GM12872 (cell line): ENCODE results near the gene CEBPG.

ENCODE experiments used
- TF ChIP-seq, protein P1 (sequence below): IDR thresholded peaks from 3 replicates; pipeline ENCODE4 v1.5.1; 2011; ENCODE audit warnings: low read depth, mild to moderate bottlenecking, low read length, moderate library complexity; ENCODE audit not compliant: insufficient read depth

Gene CEBPG

DNA sequence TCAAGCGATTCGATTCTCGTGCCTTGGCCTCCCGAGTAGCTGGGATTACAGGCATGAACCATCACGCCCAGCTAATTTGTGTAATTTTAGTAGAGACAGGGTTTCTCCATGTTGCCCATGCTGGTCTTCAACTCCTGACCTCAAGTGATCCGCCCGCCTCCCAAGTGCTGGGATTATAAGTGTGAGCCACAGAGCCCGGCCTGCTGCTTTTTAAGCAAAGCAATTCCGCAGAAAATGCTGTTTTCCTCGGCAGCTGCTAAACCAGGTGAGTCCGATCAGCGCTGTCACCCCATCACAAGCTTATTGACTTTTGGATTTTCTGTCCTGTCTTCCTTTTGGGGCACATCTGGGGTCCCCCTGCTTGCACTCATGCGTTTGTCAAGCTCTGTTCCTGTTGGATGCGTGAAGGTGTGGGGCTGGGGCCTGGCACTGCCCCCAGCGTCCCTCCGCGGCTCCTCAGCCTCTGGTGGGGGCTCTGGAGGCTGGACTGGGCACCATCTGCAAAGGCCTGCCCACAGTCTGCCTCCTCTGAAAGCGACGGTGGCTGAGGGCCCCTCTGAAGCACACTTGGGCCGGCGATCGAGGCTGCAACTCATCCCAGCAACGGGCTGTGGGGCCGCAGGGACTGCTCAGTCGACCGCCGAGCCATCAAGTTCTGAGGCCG, 25.7 kb downstream of the CEBPG start:
- TF ChIP-seq, protein P1, sequence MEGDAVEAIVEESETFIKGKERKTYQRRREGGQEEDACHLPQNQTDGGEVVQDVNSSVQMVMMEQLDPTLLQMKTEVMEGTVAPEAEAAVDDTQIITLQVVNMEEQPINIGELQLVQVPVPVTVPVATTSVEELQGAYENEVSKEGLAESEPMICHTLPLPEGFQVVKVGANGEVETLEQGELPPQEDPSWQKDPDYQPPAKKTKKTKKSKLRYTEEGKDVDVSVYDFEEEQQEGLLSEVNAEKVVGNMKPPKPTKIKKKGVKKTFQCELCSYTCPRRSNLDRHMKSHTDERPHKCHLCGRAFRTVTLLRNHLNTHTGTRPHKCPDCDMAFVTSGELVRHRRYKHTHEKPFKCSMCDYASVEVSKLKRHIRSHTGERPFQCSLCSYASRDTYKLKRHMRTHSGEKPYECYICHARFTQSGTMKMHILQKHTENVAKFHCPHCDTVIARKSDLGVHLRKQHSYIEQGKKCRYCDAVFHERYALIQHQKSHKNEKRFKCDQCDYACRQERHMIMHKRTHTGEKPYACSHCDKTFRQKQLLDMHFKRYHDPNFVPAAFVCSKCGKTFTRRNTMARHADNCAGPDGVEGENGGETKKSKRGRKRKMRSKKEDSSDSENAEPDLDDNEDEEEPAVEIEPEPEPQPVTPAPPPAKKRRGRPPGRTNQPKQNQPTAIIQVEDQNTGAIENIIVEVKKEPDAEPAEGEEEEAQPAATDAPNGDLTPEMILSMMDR = no peak

DNA sequence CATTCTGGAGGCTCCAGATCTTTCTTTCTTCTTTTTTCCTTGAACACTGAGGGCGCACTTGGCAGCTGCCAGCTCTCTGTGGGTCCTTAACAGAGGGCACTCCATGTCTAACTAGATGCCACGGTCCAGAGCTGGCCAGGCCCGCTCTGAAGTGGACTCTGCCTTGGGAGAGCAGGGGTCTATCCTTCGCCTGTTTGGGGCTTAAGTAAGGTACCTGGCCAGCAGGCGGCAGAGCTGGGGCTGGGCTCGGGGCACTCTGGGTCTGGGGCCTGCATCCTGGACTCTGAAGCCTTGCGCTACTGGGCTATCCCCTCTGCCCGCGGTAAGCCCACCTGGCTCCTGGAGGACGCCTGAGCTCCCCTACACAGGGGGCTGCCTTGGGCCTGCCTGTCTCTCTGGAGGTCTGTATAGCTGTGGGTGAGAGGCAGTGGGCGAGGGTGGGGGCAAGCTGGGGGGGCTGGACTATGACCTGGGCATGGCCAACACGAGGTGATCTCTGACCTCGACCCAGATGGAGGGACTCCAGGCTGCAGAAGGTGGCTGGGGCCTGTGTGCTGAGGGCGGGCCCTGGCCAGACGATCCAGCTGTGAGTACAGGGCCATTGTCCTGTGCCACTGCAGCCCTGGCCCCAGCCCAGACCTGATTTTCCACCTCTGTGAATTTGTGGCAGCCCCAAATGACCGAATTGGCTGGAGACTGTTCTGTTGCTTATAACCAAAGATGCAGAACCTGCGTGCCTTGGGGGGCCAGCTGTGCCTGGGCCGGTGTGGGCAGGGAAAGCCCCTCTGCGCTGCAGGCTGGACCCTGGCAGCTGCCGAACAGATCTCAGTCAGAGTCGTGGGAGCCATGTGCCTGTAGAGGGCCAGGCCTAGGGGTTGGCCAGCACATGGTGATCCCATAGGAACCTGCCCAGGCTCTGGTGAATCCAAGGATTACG, 26.5 kb downstream of the CEBPG start:
- TF ChIP-seq, protein P1 = no peak

DNA sequence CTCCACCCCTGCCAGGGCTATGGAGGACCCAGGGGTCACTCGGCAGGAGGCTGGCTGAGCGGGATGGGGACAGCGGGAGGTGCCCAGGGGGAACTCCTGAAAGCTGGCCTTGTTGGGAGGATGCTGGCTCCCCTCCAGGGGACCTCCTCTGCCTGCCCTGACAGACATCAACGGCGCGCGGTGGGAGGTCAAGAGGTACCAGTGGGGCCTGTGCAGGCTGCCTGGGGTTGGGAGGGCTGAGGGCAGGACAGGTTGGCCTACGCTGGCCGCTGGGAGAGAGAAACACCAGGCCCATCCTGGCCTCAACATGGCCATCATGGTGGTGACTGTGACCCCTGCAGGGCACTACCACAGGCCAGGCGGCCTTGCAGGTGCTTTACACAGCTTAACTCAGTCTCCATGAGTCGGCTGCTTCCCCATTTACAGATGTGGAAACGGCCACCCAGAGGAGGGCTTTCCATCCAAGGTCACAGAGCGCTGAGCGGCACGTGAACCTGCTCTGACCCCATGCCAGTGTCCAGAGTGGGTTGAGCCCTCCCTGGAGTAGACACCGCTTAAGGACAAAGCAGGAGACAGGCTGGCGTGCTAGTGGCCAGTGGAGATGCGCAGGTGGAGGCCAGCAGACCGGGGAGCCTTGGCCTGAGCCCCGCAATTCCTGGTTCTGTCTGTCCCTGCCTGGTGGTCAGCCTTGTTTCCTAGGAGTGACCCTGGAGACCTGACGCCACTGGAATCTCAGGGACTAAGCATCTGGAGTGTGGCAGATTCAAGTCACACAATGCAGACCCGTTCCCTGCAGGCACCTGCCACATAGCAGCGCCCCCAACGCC, 27.6 kb downstream of the CEBPG start:
- TF ChIP-seq, protein P1 = no peak

DNA sequence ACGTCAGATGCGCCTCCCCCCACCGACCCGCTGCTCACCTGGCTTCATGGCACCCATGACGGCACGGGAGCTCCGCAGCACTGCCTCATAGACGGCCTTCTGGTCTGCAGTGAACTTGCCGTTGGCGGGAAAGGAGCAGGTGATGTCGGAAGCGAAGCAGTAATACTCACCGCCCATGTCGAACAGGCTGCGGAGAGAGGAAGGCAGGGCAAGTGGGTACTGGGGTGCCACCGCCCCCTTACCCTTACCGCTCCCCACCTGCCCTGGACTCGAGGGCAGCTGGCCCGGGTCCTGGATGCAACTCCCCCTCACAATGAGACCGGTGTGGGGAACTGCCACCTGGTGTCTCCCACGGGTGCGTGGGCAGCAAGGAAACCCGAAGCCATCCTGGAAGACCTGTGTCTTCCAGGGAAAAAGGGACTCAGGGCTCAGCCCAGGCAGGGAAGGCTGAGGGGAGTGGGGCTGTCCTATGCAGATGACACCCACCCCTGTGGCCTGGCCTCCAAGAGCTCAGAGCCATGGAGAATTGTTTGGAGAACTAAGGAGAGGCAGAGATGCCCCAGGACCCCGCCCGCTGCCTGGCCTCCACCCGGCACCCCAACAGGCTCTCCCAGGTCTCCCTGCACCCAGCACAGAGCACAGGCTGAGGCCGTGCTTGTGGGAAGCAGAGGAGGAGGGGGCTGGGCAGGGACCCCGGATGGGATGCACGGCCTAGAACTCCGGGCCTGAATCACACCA, 28.3 kb downstream of the CEBPG start:
- TF ChIP-seq, protein P1 = no peak

DNA sequence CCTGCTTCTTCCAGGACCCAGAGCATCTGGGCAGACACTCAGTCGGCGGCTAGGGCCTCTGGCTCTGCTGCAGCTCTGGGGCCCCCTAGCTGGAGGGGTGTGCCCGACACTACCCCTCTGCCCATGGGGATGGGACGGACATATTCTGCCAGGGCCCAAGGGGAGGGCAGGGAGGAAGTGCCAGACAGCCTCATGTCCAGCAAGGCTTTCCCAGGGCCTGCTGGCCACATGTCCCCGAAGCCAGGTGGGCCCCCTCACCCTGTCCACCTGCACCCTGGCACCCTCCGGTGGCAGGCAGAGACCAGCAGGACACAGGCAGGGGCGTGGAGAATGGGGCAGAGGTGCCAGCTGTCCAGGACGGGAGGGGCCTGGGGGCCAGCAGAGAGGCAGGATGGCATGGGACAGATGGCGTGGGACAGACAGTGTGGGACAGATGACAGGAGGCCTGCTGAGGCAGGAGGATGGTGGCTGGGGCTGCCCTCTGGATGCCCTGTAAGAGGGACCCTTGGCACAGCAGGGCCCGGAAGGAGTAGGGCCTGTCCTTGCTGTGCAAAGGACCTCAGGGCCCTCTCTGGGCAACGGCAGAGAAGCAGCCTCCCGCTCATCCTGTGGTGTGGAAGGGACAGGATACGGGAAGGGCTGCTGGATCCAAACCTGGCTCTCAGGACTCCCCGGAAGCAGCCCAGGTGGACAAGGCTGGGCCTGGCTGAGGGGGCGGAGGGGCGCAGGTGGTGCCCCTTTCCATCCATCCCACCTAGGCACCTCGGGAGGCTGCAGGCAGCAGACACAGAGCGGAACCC, 29.1 kb downstream of the CEBPG start:
- TF ChIP-seq, protein P1 = no peak

DNA sequence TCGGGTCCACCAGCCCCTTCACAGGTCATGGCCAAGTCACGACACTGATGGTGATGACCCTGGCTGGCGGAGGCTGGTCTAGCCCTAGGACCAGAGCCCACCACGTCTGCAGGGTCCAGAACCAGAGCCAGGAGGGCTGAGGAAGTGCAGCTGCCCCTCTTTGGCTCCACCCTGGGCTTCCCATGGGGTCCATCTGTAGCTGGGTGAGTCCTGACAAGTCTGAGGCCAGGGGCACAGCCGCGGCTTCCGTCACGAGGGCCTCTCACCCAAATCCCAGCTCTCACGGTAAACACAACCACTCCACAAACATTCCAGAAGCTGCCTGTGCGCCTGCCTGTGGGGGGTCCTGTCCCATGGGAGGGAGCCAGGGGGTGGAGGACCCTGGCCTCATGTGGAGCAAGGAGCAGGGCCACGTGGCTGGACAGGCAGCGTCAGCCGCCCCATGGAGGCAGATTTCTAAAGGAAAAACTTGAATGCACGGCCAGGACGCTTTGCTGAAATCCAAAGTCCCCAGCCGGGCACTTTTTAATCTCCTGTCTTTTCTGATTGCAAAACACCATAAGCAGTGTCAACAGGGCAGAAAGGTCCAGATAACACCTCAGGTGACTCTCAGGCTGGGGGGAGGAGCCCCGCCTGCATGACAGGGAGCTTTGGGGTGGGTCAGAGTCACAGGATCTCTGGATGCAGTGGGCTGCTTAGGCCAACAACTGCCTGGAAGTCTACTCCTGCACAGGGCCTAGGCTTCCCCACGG, 29.9 kb downstream of the CEBPG start:
- TF ChIP-seq, protein P1 = no peak
